Fibroblast of lung (primary cell): Measurements from ENCODE around the gene MRPS24. TPM values are rescaled to one million over a fixed set of nuclear protein-coding genes. Genes with fewer than 3 reads are reported as not detected.
"Not testable (repeated sequence)": the region's sequence is repeated elsewhere in the genome, so short reads cannot be mapped to it uniquely, and the experiment has no call there.

Experiments
- DNase-seq, 2 donors: peaks; one replicate each; pipeline versions ENCODE4 v3.0.0 to v3.0.0-alpha.2; 2010; ENCODE audit warnings: low read depth in 2 of 2
- H2AFZ ChIP-seq: 2 replicates; pipeline ENCODE4 v1.5.1; 2012; ENCODE audit warnings: low read length, control low read depth, inconsistent platforms
- H3K27ac ChIP-seq: 2 replicates; pipeline ENCODE4 v1.5.1; 2011; ENCODE audit warnings: low read length, control low read depth; ENCODE audit not compliant: insufficient read depth
- H3K27me3 ChIP-seq: 2 replicates; pipeline ENCODE4 v1.5.1; 2011; ENCODE audit warnings: mild to moderate bottlenecking, low read length; ENCODE audit not compliant: control insufficient read depth, insufficient read depth
- H3K36me3 ChIP-seq: 2 replicates; pipeline ENCODE4 v1.5.1; 2011; ENCODE audit warnings: low read length; ENCODE audit not compliant: control insufficient read depth, insufficient read depth
- H3K4me1 ChIP-seq: 2 replicates; pipeline ENCODE4 v1.5.1; 2011; ENCODE audit warnings: low read length; ENCODE audit not compliant: control insufficient read depth, insufficient read depth; ENCODE audit errors: extremely low read depth
- H3K4me2 ChIP-seq: 2 replicates; pipeline ENCODE4 v1.5.1; 2011; ENCODE audit warnings: low read length, control low read depth; ENCODE audit not compliant: insufficient read depth; ENCODE audit errors: extremely low read depth
- H3K4me3 ChIP-seq, 4 experiments: fragments of 200-600 bp in 1 of 4; sonication (generic) in 1 of 4; replicated peaks in 1 of 4; 2 replicates each; pipeline ENCODE4 v1.5.1; 2011 to 2016; ENCODE audit warnings: low read length in 4 of 4, low read depth in 3 of 4, mild to moderate bottlenecking in 3 of 4, control low read depth in 2 of 4, inconsistent platforms in 1 of 4, mixed read lengths in 1 of 4; ENCODE audit not compliant: insufficient read depth in 1 of 4; ENCODE audit errors: control extremely low read depth in 1 of 4
- H3K79me2 ChIP-seq: 2 replicates; pipeline ENCODE4 v1.5.1; 2012; ENCODE audit warnings: mild to moderate bottlenecking, low read length, inconsistent platforms; ENCODE audit not compliant: control insufficient read depth, insufficient read depth
- H3K9ac ChIP-seq: 2 replicates; pipeline ENCODE4 v1.5.1; 2011; ENCODE audit warnings: mild to moderate bottlenecking, low read length, control low read depth; ENCODE audit not compliant: insufficient read depth
- H3K9me3 ChIP-seq: 2 replicates; pipeline ENCODE4 v1.5.1; 2012; ENCODE audit warnings: low read depth, low read length; ENCODE audit not compliant: control insufficient read depth, insufficient read depth
- H4K20me1 ChIP-seq: 2 replicates; pipeline ENCODE4 v1.5.1; 2011; ENCODE audit warnings: low read length; ENCODE audit not compliant: control insufficient read depth, insufficient read depth; ENCODE audit errors: extremely low read depth
- CTCF ChIP-seq, 2 donors: IDR thresholded peaks in 1 of 2; conservative IDR thresholded peaks in 1 of 2; 1 replicate in 1 of 2; 2 replicates in 1 of 2; pipeline ENCODE4 v1.5.1; 2011 to 2012; ENCODE audit warnings: low read length in 2 of 2, control low read depth in 1 of 2, inconsistent platforms in 1 of 2, low read depth in 1 of 2, mild to moderate bottlenecking in 1 of 2
- EZH2 ChIP-seq: IDR thresholded peaks from 2 replicates; pipeline ENCODE4 v1.5.1; 2012; ENCODE audit warnings: low read length, control low read depth, mild to moderate bottlenecking; ENCODE audit errors: missing control alignments
- polyA plus RNA-seq, 2 donors: library from polyadenylated mRNA; depleted of rRNA in 1 of 2; stranded (reverse) in 1 of 2; unstranded in 1 of 2; fragments of >200 nt; gene quantifications; 2 replicates each; pipeline ENCODE4 v1.2.1, GENCODE V29; 2011 to 2012; ENCODE audit warnings: missing spikeins in 1 of 2
- total RNA-seq: library from RNA; depleted of rRNA; stranded (reverse); fragments of >200 nt; gene quantifications from 2 replicates; pipeline ENCODE4 v1.2.1, GENCODE V29; 2014

Gene MRPS24
- total and polyA plus RNA-seq, 2 donors (not counting 1 experiment from before 2014, with no cell fraction given), result 105 to 109 TPM

- no peaks in the 10 kb centered on the region for H3K4me1 ChIP-seq
- no peak overlapping the region for H3K4me3 ChIP-seq
- TF ChIP-seq EZH2 (no peak), CTCF (conservative IDR thresholded peaks at IDR 0.05 in 1 of 2, IDR thresholded peaks at IDR 0.05 in 1 of 2; ENCODE audit: low read depth in 1 of 2, low read length in 2 of 2) (no peak)
- H3K36me3 ChIP-seq, result no peaks in the 10 kb centered on the region
- H3K4me2 ChIP-seq, result no peak overlapping the region
- no peaks in the 10 kb centered on the region for H3K9me3 ChIP-seq
- H3K9ac ChIP-seq, result no peak overlapping the region
- no peak for DNase-seq
- no peak overlapping the region for H3K27ac ChIP-seq
- no peaks in the 10 kb centered on the region for H3K79me2 ChIP-seq
- H2AFZ ChIP-seq, result no peak overlapping the region
- peaks cover 14% of the 10 kb centered on the region for H3K27me3 ChIP-seq
- no peaks in the 10 kb centered on the region for H4K20me1 ChIP-seq
Observed at GRCh38 chr7:43823941-43824340, 45.4 kb downstream of the MRPS24 start.

DNA sequence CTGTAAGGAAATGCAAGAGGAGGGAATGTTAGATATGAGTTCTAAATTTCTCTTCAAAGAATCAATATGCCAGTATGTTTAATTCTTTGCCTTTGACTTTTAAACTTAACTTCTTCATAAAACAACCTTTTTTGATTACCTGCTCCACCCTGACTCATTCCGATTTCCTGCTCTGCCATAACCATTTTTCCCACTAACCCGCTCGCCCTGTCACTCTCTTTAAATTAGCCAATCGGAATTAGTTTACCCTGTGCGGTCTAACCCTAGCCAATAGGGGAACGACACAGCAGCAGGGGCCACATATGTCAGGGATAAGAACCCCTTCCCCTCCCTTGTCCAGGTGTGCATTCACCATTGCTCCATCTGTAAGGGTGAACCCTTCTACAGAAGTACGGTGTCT lies 45.9 kb downstream of the MRPS24 start:
- H2AFZ ChIP-seq, H3K79me2 ChIP-seq, H3K9me3 ChIP-seq, DNase-seq, H3K4me1 ChIP-seq, H4K20me1 ChIP-seq, H3K27ac ChIP-seq, H3K36me3 ChIP-seq, H3K4me3 ChIP-seq, H3K4me2 ChIP-seq, H3K9ac ChIP-seq: not testable (repeated sequence)
- H3K27me3 ChIP-seq, result peaks cover 14% of the 10 kb centered on the region

Other genes with a start within 250 kb of the MRPS24 start
- gene COA1, start 140.0 kb downstream of the MRPS24 start, total RNA-seq, result 34.2 and 39.6 TPM in 2 replicates
- gene COA1, start 140.0 kb downstream of the MRPS24 start, polyA plus RNA-seq, result 28.8 and 30.7 TPM in 2 replicates
- gene BLVRA, start 110.8 kb downstream of the MRPS24 start, total RNA-seq, result 56.2 and 72.8 TPM in 2 replicates
- 108 and 124 TPM in 2 replicates for gene BLVRA, start 110.8 kb downstream of the MRPS24 start, polyA plus RNA-seq
- 27.7 and 42.1 TPM in 2 replicates for gene URGCP, start 37.1 kb upstream of the MRPS24 start, total RNA-seq
- gene URGCP, start 37.1 kb upstream of the MRPS24 start, polyA plus RNA-seq, result 18.3 and 23.2 TPM in 2 replicates
- gene UBE2D4, start 56.9 kb upstream of the MRPS24 start, total RNA-seq, result 6.4 and 10.2 TPM in 2 replicates
- gene UBE2D4, start 56.9 kb upstream of the MRPS24 start, polyA plus RNA-seq, result 20.2 and 21.3 TPM in 2 replicates
- gene SPDYE1, start 128.4 kb upstream of the MRPS24 start, total RNA-seq, result under 0.01 TPM in 1 of 2 replicates, not detected in the other
- gene SPDYE1, start 128.4 kb upstream of the MRPS24 start, polyA plus RNA-seq, result not detected in 2 replicates
- gene DBNL, start 175.2 kb upstream of the MRPS24 start, total RNA-seq, result 66.8 and 88.2 TPM in 2 replicates
- gene DBNL, start 175.2 kb upstream of the MRPS24 start, polyA plus RNA-seq, result 86.4 and 115 TPM in 2 replicates
- gene PGAM2, start 196.1 kb upstream of the MRPS24 start, total RNA-seq, result 0.26 and 0.33 TPM in 2 replicates
- gene PGAM2, start 196.1 kb upstream of the MRPS24 start, polyA plus RNA-seq, result not detected in 2 replicates
- 11.0 and 12.7 TPM in 2 replicates for gene POLM, start 213.0 kb upstream of the MRPS24 start, total RNA-seq
- 4.9 and 5.9 TPM in 2 replicates for gene POLM, start 213.0 kb upstream of the MRPS24 start, polyA plus RNA-seq
- 116 and 133 TPM in 2 replicates for gene AEBP1, start 234.8 kb upstream of the MRPS24 start, total RNA-seq
- gene AEBP1, start 234.8 kb upstream of the MRPS24 start, polyA plus RNA-seq, result 24.1 and 44.4 TPM in 2 replicates